GM18907 (cell line): Measurements from ENCODE around the gene PEX3.
"Not testable (repeated sequence)": the region's sequence is repeated elsewhere in the genome, so short reads cannot be mapped to it uniquely, and the experiment has no call there.

Experiments
- ATAC-seq: cut with Tn5 transposase; IDR thresholded peaks from one replicate; pipeline ENCODE4 v1.9.1; 2021; ENCODE audit warnings: mild to moderate bottlenecking, moderate library complexity; ENCODE audit not compliant: unreplicated experiment

PEX3 gene

DNA sequence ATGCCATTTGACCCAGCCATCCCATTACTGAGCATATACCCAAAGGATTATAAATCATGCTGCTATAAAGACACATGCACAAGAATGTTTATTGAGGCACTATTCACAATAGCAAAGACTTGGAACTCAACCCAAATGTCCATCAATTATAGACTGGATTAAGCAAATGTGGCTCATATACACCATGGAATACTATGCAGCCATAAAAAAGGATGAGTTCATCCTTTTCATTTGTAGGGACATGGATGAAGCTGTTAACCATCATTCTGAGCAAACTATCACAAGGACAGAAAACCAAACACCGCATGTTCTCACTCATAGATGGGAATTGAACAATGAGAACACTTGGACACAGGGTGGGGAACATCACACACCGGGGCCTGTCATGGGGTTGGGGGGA, 2.7 kb upstream of the PEX3 start:
- not testable (repeated sequence) for ATAC-seq

DNA sequence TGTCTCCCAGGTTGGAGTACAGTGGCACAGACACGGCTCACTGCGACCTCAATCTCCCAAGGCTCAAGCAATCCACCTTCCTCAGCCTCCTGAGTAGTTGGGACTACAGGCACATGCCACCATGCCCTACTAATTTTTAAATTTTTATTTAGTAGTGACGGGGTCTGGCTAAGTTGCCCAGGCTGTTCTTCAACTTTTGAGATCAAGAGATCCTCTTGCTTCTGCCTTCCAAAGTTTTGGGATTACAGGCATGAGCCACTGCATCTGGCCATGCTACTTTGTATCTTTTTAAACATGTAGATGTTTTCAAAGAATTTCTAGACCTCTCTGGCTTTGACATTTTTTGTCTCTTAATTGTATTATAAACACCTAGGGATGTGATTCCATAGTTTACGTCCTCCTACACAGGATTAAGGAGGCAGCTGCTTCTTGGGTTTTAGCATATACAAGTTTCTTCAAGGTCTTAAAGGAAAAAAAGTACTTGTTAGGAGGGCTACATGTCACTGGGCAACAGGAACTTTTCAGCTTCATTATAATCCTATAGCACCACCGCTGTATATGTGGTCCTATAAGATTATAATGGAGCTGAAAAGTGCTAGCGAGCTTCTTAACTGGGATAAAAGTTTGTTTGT, 1.4 kb upstream of the PEX3 start:
- no peak for ATAC-seq

DNA sequence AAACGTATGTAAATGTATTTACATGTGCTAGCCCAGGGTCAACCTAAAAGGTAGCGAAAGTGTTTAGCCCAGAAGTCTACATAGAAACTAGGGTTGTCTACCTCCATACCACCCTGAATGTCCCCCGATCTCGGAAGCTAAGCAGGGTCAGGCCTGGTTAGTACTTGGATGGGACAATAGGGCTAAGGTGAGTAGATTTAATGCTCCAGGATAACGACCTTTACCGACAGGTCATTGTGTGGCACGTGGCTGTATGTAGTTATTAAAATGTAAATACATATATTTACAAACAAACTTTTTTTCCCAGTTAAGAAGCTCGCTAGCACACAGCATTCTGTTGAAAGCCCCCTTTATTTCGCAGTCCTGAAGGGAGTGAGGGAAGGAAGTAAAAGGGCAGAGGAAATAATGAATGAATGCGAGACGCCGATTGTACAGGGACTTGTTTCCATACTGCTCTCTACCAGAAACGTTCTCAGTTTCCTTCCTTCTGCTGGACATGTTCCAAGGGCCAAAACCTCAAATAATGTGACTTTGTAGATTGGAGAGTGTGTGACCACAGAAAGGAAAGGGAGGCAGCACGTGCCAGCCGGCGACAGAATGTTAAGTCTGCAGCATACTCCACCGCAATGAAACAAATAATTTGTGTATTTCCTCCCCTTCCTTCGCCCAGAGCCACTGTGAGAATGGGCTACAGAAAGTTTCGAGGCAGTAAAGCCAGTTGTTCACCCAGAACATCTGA, 722 bp upstream of the PEX3 start:
- ATAC-seq, result peak; percentile 16

DNA sequence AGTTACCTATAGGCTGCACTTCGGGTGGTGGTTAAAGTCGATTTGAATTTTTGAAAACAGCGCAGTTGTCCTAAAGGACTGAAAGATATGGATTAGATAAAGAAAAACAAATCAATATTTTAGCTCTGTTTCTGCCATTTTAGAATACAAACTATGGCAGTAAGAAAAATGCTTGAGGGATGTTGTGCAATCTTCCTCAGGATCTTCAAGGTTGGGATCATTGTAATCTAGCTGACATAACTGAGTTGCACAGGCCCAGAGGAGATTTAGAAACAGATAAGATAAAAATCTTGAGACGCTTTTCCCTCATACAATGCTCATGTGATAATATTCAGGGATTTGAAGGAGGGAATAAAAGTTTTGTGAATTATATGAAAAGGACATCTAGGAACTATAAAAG, 926 bp downstream of the PEX3 start:
- ATAC-seq, result no peak

DNA sequence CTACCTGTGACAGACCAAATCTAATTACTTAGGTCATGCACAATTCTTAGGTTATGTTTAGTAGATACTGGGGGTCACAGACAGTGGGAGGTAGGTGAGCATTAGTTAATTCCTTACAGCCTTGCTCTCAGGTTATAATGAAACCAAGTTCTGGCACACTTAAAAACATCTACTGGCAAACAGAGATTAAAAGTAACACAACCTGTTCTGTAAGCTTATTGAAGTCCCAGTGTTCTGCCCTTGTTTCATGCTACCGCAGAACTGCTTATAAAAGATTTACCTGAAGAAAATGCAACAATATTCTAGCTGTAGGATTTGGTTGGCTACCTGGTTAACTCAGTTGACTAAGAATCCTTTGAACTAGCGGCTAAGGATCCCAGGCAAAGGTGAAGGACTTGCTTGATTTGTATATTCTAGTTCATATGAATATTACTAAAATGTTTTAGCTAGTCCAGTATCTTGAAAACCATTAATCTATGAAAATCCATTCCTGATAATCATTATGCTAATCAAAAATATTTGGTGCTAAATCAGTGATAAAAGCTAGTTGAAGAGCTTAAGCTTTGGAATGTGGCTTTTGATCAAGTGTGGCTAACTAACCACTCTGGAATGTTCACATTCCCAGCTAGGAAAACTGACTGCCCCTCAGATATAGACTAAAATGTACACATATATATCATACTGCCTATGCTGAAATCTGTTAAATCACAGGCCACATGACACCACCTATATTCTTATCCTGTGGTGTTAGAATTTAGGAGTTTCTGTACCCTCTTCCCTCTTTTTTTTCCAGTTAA, 7.2 kb downstream of the PEX3 start:
- ATAC-seq, result no peak

DNA sequence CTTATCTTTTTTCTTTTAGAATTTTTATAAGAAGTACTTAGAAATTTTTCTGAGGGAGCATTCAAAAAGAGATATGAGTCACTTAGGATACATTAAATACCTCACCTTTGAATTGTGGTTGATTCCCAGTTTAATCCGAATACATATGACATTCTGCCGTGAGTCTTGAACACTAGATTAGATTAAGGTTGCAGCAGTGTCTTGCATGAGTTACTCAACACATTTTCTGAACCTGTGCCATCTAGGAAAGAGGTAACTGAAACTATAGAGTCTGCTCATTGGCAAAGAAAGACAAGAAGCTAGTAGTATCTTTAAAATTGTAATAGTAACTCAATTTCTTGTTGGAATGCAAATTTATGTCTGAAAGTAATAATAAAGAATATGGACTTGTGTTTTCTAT, 14.9 kb downstream of the PEX3 start:
- no peak for ATAC-seq

DNA sequence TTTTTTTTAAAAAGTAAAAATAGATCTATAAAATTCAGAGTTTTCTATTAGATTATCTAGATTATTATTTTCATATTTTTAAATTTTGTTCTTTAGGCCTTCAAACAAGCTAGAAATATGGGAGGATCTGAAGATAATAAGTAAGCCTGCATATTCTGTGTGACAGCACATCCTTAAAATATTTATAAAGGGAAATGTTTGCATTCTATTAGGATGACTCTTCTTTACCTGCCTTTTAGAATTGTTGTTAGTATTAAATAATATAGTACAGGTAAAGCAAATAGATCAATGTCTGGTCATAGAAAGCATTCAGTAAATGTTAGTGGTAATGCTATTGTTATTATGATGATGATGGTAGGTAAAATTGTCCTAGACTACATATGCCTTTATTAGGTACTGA, 17.4 kb downstream of the PEX3 start:
- ATAC-seq, result no peak

DNA sequence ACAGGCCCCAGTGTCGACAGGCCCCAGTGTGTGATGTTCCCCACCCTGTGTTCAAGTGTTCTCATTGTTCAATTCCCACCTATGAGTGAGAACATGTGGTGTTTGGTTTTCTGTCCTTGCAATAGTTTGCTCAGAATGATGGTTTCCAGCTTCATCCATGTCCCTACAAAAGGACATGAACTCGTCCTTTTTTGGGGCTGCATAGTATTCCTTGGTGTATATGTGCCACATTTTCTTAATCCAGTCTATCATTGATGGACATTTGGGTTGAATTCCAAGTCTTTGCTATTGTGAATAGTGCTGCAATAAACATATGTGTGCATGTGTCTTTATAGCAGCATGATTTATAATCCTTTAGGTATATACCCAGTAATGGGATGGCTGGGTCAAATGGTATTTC, 18.2 kb downstream of the PEX3 start:
- ATAC-seq, result not testable (repeated sequence)

DNA sequence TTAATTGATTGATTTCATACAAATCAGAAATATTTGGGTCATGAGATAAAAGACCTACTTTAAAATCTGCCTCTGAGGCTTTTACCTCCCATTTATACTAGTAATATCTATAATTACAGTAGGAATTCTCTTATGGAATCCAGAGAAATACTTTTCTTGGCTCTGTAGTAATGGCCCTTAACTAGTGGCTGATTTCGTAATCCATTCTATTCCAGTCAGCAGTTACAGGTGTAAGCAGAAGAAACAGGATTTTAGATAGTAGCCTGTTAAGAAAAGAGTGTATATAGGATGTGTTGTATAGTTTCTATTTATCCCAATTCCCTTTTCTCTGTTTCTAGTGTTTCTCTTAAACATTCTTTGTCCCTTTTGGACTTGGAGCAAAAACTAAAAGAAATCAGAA, 21.2 kb downstream of the PEX3 start:
- ATAC-seq, result no peak

DNA sequence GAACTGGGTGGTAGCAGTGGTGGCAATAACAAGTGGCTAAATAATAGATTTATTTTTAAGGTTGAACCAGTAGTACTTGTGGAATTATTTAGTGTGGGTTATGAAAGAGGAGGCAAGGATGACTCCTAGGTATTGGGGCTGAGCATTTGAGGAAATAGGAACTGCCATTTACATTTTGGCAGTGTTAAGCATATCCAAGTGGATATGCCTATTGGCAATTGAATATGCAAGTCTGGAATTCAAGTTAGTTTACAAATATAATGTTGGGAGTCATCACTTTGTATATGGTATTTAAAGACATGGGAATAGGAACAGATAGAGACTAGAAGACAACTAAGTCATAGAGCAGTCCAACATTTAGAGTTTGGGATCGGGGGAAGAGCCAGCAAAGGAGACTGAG, 25.9 kb downstream of the PEX3 start:
- no peak for ATAC-seq

DNA sequence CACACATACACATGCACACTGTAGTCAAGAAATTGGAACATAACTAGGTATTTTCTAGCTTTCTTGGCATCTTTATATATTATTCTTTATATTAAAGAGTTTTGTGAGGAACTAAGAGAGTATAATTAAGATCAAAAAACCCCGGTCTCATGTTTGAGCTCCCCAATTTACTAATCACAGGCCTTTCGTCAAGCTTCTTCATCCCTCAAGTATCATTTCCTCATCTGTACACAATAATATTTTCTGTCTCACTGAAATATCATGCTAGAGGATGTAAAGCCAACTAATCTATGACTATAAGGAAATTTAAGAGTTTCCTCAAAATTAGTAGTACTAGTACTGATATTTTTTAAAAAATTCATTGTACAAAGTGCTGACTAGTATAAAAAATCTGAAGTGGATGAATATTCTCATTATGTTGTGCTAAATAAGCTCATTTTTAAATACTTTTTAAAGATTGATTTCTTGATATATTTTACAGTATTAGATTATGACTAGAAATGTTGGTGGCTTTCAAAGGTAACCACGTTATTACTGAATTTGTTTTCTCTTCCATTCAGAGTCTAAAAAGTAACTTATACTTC, 28.0 kb downstream of the PEX3 start:
- ATAC-seq, result peak; percentile 58

DNA sequence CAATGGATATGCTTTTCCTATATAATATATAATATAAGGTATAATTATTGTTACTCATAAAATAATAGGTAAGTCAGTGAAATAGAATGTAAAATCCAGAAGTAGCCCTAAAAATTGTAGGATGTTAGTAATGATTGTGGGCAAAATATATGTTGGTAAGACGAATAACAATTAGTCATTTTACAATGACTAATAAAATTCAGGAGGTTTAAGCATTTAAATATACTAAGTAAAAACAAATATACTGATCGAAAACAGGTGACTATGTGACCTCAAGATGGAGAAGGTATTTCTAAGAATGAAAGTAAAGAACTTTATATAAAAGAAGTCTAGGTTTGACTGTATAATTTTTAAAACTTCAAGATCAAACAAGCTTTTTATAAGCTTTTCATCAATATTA, 32.0 kb downstream of the PEX3 start:
- ATAC-seq, result no peak

DNA sequence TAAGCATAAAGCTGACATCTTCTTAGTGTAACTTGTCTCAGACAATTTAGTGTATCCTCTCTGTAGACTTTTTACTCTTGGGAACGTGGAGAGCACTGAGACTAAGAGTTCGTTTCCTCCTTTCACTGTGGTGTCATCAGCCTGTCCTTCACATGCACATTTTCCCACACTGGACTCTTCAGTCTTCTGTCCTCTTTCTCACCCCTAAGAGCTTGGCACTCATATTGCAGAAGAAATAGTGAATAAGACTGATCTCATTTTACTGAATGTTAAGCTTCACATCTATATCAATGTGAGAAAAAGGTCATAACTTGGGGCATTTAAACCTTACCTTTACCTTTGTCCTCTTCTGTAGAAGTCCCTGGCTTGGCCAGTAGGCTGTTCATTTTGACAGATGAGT, 35.4 kb downstream of the PEX3 start:
- ATAC-seq, result no peak

DNA sequence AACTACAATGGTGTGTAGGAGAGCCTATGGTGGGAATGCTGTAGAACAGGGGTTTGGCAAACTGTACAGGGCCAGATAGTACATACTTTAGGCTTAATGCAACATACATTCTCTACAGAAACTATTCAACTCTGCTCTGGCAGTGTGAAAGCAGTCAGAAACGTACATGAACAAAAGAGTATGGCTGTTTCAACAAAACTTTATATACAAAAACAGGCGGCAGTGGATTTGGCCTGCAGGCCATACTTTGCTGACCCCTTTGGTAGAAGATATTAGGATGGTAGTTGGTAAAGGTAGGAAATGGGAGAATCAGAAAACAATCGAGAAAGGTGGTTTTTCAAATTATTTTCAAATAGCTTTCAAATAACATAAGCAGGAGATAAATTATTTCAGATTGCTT, 36.1 kb downstream of the PEX3 start:
- ATAC-seq, result no peak

DNA sequence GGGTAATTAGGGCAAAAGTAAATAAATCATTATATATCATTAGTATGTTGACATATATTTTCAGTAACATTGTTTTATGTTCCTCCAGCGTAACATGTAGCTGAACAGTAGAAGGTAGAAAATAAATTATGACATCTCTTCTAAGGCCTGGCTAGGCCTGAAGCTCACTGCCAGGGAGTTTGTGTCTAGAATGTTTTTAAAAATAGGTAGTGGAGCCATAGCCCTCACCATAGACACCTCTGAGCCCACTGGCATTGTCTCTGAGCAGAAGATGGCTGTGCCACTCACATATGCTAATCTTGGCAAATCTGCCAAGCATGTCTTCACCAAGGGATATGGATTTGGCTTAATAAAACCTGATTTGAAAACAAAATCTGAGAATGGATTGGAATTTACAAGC, 39.6 kb downstream of the PEX3 start:
- no peak for ATAC-seq

DNA sequence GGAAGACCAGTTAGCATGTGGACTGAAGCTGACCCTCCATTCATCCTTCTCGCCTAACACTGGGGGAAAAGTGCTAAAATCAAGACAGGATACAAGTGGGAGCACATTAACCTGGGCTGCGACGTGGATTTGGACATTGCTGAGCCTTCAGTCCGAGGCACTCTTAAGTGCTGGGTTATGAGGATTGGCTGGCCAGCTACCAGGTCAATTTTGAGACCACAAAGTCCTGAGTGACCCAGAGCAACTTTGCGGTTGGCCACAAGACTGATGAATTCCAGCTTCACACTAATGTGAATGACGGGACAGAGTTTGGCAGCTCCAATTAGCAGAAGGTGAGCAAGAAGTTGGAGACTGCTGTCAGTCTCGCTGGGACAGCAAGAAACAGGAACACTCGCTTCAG, 40.2 kb downstream of the PEX3 start:
- no peak for ATAC-seq

DNA sequence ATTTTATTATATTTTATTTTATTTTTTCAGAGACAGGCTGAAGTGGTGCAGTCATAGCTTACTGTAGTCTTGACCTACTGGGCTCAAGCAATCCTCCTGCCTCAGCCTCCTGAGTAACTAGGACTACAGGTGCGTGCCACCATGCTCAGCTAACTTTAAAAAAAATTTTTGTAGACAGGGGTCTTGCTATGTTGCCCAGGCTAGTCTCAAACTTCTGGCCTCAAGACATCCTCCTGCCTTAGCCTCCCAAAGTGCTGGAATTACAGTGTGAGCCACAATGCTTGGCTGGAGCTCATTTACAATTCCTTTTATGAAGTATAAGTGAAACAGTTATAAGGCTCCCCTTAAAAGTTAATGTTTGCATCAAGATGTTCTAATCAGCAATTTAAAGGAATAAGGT, 46.4 kb downstream of the PEX3 start:
- ATAC-seq, result no peak

DNA sequence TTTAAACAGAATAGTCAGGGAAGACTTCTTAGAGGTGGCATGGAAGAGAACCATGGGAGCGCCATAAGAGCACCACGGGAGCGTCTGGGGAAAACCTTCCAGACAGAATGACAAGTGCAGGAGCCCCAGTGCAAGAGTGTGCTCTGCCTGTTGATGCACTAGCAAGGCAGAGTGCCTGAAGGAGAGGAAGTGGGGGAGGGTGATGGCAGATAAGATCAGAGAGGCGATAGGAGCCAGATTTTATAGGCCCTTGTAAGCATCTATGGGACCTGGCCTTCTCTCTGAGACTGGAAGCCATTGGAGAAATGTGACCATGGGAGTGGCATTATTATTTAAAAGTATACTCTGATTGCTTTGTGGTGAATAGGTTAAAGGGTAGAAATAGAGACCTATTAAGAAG, 47.8 kb downstream of the PEX3 start:
- no peak for ATAC-seq

DNA sequence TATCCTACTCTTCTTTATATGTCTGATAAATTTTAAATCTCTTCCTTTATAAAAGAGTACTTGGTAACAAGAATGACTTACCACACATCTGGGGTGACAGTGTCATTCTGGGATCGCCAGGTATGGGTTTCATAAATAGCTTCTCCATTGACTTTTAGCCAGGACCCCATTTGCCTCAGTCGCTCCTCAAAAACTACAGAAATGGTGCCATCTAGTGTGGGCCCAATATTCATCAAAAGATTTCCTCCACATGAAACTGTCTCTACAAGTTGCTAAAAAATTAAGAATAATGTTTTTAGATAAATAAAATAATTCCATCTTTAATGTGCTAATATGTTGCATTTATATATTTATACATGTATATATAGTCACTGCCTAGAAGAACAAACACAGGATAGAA, 51.2 kb downstream of the PEX3 start:
- no peak for ATAC-seq

DNA sequence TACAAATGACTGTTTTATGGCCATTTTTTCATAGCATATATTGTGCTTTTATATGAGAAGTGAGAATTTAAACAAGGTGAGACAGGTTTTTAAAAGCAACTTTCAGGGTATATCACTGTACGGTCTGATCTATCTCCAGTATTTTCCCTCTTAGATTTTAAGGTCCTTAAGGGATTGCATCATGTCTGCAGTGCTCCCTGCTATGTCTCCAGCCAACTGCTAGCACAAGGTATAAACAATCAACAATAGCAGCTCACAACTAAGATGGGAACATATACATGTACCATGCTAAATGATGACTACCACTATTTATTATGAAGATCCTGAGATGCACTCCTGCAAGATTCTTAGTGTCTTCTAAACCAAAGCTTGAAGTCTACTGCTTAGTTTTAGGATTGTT, 53.8 kb downstream of the PEX3 start:
- ATAC-seq, result no peak

DNA sequence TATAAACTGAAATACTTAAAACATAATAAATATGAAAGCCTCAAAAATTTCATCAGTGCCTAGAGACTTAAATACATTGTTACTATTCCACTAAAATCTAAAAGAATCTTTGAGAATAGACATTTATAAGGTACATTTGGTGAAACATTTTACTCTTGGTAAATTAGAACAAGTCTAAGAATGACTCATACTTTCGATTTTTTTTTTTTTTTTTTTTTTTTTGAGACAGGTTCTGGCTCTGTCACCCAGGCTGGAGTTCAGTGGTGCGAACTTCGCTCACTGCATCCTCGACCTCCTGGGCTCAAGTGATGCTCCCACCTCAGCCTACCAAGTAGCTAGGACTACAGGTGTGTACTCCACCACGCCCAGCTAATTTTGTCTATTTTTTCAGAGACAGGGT, 54.5 kb downstream of the PEX3 start:
- ATAC-seq, result no peak

DNA sequence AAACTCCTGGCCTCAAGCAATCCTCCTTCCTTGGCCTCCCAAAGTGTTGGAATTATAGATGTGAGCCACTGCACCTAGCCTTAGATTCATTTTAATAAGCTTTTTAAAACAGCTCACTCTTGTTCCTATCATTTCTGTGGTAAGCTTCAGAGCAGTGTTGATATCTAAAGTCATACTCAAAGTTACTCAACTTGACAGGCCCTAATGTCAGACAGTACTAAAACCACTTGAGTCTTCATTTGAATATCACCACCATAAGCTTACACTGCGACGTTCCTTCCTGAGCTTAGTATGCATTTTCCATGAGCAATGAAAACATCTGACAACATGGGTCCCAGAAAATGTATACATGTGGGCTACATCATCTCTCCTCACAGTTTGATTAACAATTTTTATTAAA, 54.9 kb downstream of the PEX3 start:
- ATAC-seq, result no peak
